Measurements from ENCODE around the gene ZBTB7C.
A peak's percentile ranks its signal among the peaks of the same experiment; 100 is the strongest.

ZBTB7C gene

DNA sequence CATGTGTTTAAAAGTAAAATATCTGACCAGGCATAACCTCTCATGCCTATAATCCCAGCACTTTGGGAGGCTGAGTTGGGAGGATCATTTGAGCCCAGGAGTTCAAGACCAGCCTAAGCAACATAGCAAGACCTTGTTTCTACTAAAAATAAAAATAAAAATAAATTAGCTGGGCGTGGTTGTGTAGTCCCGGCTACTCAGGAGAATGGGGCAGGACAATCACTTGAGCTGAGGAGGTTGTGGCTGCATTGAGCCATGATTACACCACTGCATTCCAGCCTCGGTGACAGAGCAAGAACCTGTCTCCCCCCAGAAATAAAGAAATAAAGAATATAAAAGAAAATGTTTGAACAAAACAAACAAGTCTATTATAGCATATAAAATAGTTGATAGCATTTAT, 158.3 kb downstream of the ZBTB7C start:
- DNase-seq, result no peak

DNA sequence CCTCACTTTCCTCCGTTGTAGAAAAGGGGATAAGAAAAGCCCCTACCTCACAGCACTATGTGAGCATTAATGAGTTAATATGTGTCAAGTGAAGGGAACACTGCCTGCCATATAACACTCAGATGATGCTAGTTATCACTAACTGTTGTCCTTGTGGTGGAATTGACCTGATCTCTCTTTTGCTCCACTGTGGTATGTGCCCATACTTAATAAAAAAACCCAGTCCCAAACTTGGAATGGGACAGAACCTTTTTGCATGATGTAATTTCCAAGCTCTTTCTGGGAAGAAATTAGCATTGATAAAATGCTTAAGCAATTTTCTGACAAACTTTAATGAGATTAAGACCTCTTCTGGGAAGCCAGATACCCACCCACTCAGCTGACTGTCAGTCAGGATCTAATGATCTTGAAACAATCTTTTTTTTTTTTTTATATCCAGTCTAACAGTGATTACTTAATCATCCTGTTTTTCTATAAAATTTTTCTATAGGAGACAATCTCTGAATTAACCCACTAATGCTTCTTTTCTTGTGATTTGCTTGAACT, 158.7 kb downstream of the ZBTB7C start:
- DNase-seq, result no peak

DNA sequence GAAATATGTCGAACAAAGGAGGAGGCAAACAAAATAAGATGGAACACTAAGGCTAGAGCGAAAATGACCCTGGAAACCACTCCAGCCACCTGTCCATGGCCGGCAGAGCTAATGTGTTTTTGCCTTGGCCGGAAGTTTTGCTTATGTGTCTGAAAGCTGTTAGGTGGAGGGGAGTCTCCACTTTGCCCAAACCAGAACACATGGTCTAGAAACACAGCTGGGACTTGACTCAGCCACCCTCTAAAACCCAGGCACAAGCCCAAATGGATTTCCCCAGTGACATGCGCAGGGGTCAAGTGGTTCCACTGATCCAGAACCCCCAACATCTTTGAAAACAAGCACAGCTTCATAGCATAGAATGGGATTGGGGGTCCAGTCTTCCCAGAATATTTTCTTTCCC, 159.3 kb downstream of the ZBTB7C start:
- no peak for DNase-seq

DNA sequence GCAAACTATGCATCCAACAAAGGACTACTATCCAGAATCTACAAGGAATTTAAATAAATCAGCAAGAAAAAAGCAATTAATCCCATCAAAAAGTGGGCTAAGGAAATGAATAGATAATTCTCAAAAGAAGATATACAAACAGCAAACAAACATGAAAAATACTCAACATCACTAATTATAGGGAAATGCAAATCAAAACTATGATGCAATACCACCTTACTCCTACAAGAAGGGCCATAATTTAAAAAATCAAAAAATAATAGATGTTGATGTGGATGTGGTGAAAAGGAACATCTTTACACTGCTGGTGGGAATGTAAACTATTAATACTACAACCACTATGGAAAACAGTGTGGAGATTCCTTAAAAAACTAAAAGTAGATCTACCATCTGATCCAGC, 164.7 kb downstream of the ZBTB7C start:
- no peak for DNase-seq

DNA sequence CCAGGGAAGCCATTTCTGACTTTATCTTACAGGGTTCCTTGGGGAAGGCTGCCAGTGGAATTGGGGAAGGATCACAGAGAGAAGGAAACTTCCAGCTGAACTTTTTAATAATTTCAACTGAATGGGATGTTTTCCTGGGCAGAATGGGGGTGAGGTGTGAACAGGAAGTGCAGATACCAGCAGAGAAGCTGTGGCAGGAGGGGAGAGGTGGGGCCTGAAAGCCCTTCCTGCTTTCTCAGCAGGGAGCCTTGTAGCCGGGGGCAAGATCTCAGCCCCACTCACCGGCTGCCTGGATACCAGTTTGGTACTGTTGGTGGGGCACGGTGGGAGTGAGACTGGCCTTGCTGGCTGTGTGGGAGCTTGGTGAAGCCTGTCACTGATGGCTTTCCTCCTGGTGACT, 170.5 kb downstream of the ZBTB7C start:
- no peak for DNase-seq

DNA sequence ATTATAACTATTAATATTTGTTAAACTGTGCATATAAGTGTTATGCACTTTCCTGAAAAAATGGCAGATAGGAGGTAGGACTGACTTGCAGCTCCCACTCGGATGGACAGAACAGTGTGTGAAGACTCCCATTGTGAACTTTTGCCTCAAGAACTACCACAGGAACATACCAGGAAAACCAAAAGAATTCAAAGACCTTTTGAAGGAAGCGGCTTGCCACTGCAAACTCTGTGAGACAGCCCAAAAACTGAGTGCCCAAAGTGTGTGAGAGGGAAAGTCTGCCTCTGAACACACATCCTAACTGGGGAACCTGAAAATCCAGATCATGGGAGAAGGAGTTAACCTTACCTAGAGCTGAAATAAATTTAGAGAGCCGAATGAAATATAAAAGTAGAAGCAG, 171.0 kb downstream of the ZBTB7C start:
- peak; percentile 9 for DNase-seq

DNA sequence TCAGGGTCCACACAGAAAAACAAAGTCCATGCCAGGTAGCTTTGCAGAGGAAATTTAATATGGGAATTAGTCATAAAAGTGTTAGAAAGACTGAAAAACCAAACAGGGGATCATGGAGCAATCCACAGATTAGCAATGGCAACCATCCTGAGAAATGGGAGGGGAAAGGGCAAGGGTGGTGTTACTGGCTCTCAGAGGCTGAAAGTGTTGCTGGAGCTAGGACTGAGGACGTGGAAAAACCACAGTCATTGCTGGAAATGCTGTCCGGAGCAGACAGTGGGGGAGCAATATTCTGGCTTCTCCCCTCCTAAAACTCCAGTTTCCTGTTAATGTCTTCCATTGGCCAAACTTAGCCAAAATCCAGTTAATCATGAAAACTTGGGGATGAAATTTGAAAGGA, 172.4 kb downstream of the ZBTB7C start:
- DNase-seq, result no peak

DNA sequence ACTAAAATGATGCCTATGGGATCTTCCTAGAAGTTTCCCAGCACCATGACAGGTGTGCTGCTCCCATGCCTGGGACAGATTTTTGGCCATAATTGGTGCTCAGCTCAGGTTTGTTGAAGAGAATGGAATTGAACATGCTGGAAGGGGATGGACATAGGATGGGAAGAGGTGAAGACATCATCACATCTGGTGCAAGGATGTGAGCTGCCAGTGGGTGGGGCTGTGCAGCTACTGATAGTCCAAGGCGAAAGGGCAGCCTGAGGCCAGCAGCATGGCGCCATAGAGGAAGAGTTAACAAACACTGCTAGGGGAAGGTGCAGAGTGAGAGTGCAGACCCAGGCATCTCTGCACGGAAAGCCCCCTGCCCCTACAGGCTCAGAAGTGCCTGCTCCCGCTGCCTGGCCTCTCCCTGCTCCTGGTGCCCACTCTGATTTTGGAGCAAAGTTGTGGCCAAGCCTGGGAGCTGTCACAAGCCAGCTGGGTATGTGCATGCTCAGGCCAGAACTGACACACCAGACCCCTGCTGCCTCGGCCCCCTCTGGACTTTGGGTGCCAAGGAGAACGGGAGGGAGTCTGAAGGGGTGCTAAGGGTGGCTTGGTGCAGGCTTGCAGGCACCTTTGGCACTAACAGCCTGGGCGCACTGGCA, 178.6 kb downstream of the ZBTB7C start:
- DNase-seq, result peak; percentile 48

DNA sequence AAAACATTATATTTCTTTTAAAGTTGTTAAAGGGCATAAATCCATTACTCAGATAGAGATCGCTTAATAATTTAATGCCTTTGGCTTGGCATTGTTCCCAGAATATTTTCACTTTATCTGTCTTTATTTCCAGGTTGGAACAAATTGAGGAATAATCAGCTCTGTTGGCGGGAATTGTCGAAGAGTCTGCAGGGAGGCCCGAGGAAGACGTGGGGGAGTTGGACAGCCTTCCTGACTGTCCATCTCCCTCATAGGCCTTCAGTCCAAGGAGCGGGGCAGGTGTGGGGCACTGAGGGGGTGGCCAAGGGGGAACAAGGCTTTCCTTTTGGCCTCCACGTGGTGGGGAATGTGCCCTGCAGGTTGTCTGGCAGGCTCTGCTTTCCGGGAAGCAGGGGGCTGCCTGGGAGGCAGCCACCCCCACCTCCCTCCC, 179.6 kb downstream of the ZBTB7C start:
- DNase-seq, result no peak

DNA sequence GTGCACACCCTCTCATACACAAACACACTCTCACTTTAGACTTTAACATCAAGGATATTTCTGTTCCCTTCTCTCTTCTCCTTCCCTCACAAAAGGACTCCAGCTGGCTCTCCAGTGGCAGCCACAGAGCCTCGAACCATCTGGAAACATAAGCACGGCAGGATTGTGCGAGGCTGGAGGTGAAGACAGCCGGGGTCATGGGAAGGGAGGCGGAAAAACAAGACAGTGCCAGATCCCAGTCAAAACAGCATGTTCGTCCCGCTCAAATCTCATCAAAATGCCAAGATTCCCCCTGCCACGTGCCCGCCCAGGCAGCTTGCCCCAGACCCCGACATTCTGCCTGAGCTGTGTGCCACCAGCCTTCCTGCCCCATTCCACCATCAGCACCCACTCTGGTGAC, 180.3 kb downstream of the ZBTB7C start:
- no peak for DNase-seq

DNA sequence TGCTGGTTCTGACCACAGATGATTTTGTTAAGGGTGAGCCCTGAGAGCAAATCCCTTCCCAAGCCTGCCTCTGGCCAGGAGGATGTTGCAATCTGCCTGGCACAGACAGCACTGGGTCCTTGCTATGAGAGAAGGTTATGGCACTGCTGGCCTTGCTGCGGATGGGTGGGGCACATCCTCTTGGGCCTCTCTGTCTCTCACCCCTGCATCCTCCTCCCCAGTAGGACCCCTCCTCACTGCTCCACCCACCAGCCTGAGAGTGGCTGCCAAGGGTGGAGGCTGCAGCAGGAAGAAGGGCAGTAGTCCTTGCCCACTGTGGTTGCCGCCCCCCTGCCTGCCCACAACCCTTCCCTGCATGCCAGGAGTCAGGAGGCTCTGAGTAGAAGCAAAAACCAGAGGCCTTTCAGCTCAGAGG, 180.9 kb downstream of the ZBTB7C start:
- DNase-seq, result no peak

DNA sequence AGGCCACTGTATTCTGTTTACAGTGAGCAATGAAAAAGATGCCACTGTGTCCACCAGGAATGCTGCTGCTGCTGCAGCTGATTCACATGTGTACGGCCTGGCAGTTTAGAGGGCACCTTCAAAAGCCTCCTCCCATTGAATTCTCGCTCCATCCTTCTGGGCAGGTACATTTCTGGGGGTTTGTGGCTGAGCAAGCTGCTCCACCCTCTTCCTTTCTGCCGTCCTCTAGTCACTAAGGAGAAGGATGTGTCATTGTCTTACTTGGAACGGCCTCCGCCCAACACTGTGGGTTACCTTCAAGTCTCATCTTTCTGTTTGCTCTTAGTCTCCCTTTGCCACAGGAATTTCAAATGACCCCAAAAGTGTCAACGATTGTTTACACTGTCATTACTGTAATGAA, 182.0 kb downstream of the ZBTB7C start:
- no peak for DNase-seq

DNA sequence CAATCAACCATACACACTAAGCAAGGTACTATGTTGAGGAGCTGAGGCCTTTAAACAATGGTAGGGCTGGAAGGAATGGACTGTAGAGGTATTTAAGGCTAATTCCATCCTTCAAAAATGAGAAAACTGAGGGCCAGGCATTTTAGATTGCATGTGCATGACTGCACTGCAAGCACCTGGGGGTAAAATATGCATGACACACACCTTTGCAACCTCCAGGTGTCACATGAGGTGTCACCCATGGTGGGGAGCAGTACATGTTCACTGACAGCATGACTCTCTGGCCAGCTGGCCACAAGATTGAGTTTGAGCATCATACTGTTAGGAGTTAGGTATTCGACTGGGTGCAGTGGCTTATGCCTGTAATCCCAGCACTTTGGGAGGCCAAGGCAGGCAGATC, 182.8 kb downstream of the ZBTB7C start:
- DNase-seq, result no peak

DNA sequence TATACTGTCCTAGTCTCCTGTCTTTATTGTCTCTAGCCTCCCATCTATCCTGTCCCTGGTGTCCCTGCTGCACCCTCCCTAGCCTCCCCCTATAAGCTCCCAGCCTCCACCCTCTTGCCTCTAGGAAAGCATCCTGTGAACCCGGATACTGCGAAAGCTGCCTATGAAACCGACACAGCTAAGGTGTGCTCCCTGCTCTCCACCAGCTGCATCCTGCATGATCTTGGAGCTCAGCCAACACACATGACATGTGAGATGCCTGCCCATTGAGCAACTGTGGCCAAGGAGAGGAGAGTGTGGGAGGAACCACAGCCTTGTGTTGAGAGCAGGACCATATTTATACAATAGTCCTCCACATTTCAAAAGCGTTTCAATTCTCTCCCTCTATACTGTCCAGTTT, 187.1 kb downstream of the ZBTB7C start:
- no peak for DNase-seq

DNA sequence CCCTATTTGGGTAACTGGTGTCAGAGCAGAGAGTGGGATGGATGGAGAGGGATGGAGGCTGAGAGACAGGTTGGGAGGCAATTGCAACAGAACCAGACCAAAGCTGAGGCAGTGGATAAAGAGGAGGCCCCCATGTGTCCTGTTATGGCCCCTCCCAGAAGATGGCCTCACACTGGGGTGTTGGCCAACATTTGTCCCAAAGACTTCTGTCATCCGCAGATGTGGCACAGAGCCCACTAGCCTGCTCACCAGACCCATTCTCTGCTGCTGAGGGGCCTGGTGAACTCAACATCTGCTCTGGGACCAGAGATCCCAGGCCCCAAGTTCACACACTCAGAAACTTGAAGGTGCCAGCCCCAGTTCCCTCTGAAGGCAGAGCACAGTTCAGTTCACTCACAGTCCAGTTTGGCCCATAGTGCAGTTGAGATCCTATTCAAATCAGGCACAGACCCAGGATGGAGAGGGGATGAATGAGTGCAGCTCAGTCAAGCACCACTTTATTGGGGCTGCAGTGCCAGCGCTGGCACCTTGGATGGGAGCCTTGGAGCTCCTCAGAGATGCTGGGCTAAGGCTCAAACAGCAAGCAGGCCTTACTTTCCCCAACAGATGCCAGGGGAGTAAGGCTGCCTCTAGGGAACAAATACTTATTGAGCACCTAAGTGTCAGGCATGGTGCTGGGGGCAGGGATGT, 189.2 kb downstream of the ZBTB7C start:
- DNase-seq, result no peak

DNA sequence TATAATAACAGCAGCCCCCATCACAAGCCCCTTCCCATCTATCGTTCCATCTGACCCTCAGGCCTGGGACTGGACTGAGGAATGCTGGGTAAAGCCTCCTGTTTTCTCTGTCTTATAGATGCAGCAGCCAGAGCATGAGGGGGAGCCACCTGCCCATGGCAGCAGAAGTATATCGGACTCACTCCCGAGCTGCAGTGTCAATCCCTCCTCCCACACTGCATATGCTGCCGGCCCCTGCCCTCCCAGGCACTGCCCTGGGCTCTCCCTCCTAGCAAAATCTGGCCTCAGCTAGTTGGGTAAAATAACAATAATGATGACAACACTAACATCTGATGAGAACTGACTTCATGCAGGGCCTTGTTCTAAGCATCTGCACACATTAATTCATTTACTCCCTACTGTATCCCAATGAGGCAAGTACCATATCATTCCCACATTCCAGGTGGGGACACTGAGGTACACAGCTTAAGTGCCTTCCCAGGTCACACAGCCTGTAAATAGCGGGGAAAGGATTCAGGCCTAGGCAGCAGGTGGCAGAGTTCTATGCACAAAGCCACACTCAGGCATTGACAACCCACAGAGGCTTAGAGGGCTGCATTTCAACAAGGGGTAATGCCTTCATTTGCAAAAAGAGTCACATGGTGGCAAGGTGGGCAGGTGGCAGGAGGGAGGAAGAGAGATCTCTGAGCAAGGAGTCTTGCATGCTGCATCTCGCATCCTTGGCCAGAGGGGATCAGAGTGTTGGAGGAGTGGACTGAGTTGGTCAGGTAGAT, 190.0 kb downstream of the ZBTB7C start:
- DNase-seq, result no peak

DNA sequence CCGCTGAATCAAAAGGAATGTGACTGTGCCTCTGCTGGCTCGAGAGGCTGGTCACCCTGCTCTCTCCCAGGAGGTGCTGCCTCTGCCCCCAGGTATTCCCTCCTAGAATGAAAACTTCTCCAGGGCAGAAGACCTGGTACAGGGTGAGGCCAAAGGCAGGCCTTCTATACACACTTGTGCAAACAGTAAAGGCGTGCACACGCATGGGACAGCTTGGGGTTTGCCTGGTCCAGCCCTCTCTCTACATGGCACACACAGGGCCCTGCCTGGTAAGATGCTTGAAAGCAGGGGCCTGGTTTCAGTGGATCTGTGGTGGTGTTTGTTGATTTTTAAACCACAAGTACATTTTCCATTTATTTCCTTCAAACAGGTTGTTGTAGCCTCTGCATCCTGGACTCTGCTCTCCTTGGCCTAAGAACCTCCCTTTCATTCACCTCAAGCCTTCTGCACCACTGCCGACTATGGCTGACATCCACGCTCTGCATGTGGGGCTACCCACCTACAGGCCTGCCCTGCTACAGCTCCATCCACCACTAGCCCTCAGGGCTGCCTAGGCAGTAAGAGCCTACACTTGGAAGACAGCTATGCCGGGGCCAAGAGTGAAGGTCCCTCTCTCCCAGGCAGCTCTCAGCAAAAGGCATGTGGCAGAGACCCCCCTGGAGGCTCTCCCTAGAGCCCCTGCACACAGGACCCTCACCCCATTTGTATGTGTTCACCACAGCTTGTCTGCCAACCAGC, 190.7 kb downstream of the ZBTB7C start:
- DNase-seq, result no peak

DNA sequence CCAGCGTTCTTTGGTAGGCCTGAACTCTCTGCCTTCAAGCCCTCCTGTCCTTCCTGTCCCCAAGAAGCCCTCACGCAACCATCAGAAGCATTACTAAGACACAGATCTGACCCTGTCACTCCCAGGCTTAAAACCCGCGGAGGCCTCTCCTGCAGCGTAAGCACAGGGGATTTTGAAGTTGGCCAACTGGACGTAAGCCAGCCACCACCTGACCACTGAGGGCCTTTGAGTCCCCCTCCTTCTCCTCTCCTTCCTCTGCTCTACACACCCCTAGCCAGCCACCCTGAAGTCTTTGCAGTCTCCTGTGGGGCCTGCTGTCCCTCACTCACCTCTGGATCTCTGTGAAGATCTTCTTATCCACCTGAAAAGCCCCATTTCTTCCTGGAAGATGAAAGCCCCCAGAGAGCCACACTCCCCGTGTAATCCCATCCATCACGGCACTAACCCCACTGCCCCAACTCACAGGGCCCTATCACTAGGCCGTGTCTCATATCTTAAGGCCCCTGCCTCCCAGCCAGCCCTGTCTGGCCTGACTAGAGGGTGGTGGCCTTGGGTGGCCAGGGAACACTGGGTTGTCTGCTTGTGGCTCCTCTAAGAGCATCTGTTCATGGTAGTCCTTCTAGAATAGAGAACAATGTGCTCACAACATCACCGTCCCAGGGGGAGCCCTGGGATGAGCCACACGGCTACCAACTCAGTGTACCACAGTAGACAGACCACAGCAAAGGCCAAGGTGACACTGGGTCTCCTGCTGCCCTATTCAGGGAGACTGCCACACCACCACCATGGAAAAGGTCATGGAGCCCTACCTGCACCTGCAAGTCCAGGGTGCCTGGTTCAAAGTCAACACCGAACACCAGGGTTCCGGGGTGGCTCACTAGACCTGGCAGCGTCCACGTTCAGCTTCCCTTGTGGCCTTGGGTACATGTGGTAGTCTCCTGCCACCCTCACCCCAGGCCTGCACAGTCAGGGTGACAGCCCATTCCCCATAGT, 191.6 kb downstream of the ZBTB7C start:
- no peak for DNase-seq

DNA sequence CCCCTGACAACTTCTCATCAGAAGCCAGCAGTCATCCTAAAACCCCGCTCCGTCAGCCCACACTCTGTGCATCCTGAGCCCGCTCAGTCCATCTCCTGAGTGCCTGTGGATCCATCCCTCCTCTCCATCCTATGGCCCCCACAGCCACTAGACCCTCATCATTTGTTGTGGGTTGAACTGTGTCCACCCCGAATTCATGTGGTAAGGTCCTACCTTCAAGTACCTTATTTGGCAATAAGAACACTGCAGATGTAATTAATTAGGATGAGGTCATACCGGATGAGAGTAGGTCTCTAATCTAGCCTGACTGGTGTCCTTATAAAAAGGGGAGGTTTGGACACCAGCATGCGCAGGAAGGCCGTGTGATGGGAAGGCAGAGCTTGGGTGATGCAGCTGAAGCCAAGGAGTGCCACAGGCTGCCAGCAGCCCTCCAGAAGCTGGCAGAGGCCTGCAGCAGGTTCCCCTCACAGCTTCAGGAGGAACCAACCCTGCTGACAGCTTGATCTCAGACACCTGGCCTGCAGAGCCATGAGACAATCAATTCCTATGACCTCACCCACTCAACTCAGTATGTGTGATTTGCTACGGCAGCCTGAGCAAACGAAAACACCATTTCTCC, 192.4 kb downstream of the ZBTB7C start:
- no peak for DNase-seq

DNA sequence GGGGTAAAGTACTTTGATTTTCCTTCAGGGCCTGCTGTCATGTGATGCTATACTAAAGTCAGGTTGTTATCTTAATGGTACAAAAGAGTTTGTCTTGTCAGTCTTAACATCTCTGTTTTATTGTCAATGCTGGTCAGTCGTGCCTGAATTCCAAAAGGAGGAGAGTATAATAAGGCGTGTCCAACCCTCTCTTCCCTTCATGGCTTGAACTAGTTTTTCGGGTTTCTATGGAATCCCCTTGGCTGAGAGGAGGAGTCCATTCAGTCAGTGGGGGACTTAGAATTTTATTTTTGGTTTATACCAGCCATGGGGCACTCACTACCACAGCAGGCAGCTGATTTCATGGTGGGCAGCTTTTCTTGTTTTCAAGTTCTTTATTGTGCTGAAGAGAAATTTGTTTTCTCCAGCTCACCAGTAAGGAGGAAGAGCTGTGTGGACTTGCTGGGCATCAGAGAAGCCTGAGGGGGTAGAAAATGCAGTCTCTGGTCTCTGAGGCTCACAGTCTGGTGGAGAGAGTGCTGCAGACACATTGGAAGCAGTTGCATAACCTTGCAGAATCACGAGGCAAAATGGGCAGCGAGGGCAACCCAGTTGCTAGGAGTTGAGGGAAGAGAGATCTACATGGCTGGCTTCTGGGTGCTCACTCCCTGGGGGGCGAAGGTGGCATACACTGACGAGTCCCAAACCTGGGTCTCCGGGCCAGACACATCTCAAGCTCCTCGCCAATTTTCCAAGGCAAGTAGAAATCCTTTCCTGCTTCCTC, 193.1 kb downstream of the ZBTB7C start:
- DNase-seq, result no peak
